Activated naive CD8-positive, alpha-beta T cell treated with anti-CD3 and anti-CD28 coated beads, Interleukin-2, amount 50 U/mL, for 24 hours (primary cell): ENCODE data around the gene CNN3.
A peak's percentile ranks its signal among the peaks of the same experiment; 100 is the strongest.

Experiments
- ATAC-seq: fragments of 150-1000 bp; cut with Tn5 transposase; one replicate; pipeline ENCODE4 v1.10.0; 2021
- DNase-seq: peaks from one replicate; pipeline ENCODE4 v3.0.0; 2021
- H3K27ac Mint-ChIP-seq: one replicate; pipeline ENCODE4 v1.8.0; 2021; ENCODE audit warnings: mild to moderate bottlenecking, mixed read lengths
- H3K27me3 Mint-ChIP-seq: one replicate; pipeline ENCODE4 v1.8.0; 2021; ENCODE audit warnings: mixed read lengths
- H3K36me3 Mint-ChIP-seq: one replicate; pipeline ENCODE4 v1.8.0; 2021; ENCODE audit warnings: low read depth, mixed read lengths
- H3K4me1 Mint-ChIP-seq: one replicate; pipeline ENCODE4 v1.8.0; 2021; ENCODE audit warnings: mixed read lengths
- H3K4me3 Mint-ChIP-seq: one replicate; pipeline ENCODE4 v1.8.0; 2021; ENCODE audit warnings: mild to moderate bottlenecking, moderate library complexity, mixed read lengths
- H3K9me3 Mint-ChIP-seq: one replicate; pipeline ENCODE4 v1.8.0; 2021; ENCODE audit warnings: mixed read lengths

The CNN3 gene

DNA sequence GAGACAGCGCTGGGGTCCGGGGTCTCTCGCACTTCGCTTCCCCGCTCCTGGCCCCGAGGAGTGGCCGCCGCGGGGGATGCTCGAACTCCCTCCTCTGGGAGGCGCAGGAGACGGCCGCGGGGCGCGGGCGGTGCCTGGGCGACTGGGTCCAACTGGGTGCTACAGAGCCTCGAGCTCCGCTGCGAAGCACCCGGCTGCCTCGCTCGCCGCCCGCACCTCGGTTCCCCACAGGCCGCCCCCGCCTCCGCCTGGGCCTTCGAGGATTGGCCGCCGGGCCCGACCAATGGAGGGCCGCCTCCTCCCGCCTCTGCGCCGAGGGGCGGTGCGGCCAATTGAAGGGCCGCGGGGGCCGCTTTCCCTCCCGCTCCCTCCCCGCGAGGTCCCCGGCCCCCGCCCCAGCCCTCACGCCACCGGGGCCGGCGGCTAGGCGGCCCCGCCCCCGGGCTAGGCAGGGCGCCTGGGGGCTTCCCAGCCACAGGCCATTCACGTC, at the start of gene CNN3:
Gene CNN3, minus strand, starts transcription at position 196 of the 490 bp plus-strand sequence. CDS start 216 bp downstream, outside the sequence.
- Mint-ChIP-seq H3K9me3 (no peaks in the 10 kb centered on the region), H3K4me3 (peak within 1 kb of the TSS; percentile 81), H3K36me3 (no peaks in the 10 kb centered on the region), H3K4me1 (peaks cover 12% of the 10 kb centered on the region), H3K27me3 (peaks cover 23% of the 10 kb centered on the region), H3K27ac (peak within 1 kb of the TSS; percentile 52)
- DNase-seq (peak; percentile 75), ATAC-seq (peak; percentile 85)

DNA sequence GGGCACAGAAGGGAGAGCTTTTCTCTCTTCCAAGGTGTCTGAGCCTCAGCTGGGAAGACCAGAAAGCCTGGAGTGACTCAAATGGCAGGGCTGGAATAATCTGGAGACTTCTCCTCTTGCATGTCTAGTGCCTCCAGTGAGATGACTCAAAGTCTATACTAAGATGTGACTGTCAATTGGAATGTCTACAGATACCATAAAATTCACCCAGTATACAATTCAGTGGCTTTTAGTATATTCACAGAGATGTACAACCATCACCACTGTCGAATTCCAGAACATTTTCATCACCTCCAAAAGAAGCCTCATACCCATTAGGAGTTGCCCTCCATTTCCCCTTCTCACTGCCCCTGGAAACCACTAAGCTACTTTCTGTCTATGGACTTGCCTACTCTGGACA, 47.9 kb upstream of the CNN3 start:
- no peaks in the 10 kb centered on the region for H3K36me3 Mint-ChIP-seq
- ATAC-seq (no peak), DNase-seq (no peak)
- H3K9me3 Mint-ChIP-seq = no peaks in the 10 kb centered on the region
- no peaks in the 10 kb centered on the region for H3K27me3 Mint-ChIP-seq
- no peak overlapping the region for H3K27ac Mint-ChIP-seq
- no peak overlapping the region for H3K4me3 Mint-ChIP-seq
- H3K4me1 Mint-ChIP-seq = peaks cover 6% of the 10 kb centered on the region

DNA sequence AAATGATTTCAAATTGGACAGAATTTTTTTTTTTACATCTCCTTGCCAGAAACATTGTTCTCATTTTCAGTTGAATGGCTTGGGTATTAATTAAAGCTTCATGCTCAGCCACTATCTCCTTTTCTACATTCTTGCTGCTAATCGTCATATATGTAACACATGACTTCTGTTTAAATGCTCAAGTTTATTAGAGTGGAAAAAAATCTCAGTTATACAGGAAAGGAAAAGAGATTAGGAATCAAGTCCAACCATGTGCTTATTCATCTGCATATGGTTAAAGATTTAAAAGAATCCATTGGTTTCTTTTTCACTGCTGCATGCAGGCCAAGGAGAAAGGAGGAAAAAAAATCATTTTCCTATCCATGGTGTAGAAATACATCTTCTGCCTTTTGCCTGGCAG, 47.3 kb upstream of the CNN3 start:
- H3K27me3 Mint-ChIP-seq = no peaks in the 10 kb centered on the region
- no peak overlapping the region for H3K27ac Mint-ChIP-seq
- H3K9me3 Mint-ChIP-seq = no peaks in the 10 kb centered on the region
- peaks cover under 1% of the 10 kb centered on the region for H3K4me1 Mint-ChIP-seq
- no peak overlapping the region for H3K4me3 Mint-ChIP-seq
- H3K36me3 Mint-ChIP-seq = no peaks in the 10 kb centered on the region
- ATAC-seq (no peak), DNase-seq (no peak)

DNA sequence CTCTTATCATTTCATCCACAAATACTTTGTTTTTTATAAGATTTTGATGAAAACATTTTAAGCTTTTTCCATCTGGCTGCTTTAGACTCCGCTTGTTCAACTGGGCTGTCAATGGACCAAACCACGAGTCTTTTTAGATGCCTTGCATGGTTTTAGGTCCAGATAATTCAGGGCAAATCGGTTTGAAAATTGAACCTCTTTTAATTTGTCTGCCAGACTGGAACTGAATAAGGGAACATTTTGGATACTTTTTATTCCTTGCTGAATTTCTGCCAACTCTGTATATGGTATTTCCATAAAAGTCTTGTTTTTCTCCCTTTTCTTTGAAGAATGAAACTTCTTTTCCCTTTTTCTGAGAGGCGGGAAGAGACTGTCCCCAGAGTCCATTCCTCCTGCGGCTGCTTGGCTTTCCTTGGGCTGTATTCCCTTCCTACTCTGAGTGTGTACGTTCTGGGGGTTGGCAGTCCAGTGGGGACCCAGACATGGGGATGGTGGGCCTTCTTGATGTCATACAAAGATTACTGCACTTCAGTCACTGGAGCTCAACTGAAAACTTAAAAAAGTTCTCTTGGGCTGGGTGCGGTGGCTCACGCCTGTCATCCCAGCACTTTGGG, 46.5 kb upstream of the CNN3 start:
- Mint-ChIP-seq H3K4me1 (no peaks in the 10 kb centered on the region), H3K36me3 (no peaks in the 10 kb centered on the region), H3K4me3 (no peak overlapping the region), H3K9me3 (no peaks in the 10 kb centered on the region), H3K27me3 (no peaks in the 10 kb centered on the region), H3K27ac (no peak overlapping the region)
- DNase-seq = no peak
- ATAC-seq = no peak

DNA sequence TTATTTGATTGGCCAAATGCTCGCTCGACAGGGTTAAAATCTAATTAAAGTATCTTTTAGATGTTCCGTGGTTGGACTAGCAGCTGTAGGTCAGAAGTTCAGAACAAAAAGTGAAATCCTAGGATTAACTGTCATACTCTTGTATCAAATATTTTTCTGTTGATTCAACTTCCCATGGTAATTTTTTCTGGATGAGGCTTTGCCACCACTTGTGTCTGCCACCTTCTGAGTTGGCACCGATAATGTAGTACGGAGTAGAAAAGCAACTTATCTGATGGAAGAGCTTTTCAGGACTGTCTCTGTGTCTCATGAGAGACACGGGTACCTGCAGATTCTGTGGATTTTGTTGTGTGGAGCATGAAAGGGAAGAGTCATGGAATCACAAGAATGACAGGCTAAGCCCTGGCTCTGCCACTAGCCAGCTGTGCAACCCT, 44.6 kb upstream of the CNN3 start:
- Mint-ChIP-seq H3K4me3 (no peak overlapping the region), H3K27ac (no peak overlapping the region), H3K4me1 (no peaks in the 10 kb centered on the region), H3K36me3 (no peaks in the 10 kb centered on the region), H3K27me3 (no peaks in the 10 kb centered on the region), H3K9me3 (no peaks in the 10 kb centered on the region)
- no peak for DNase-seq
- no peak for ATAC-seq

DNA sequence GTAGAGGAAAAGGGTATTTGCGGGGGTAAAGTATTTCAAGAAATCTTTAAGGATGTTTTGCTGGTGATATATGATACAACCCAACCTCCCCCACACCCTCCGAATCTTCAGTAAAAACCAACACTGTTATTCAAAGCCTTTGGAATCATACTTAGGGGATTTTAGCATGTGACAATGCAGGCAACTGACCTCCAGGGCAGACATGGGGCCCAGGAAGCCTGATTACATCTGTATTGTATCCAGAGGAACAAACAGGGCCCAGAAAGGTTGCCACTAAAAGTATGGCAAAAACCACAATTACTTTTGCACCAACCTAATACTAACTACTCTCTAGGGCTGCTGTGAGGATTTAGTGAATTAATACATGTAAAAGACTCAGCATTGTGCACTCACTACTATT, 43.9 kb upstream of the CNN3 start:
- DNase-seq (no peak), ATAC-seq (no peak)
- H3K4me1 Mint-ChIP-seq = no peaks in the 10 kb centered on the region
- H3K27ac Mint-ChIP-seq = no peak overlapping the region
- no peak overlapping the region for H3K4me3 Mint-ChIP-seq
- no peaks in the 10 kb centered on the region for H3K27me3 Mint-ChIP-seq
- no peaks in the 10 kb centered on the region for H3K9me3 Mint-ChIP-seq
- H3K36me3 Mint-ChIP-seq = no peaks in the 10 kb centered on the region

DNA sequence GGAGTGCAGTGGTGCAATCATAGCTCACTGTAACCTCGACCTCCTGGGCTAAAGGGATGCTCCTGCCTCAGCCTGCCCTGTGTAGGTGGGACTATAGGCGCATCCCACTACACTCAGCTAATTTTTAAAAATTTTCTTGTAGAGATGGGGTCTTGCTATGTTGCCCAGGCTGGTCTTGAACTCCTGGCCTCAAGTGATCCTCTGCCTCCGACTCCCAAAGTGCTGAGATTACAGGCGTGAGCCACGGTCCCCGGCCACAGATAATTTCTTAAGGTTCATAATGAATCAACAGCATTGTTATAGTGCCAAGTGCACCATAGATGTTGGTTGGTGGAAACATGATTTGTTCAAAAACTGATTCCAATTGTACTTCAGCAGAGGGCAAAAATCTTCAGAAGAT, 42.2 kb upstream of the CNN3 start:
- Mint-ChIP-seq H3K9me3 (no peaks in the 10 kb centered on the region), H3K4me1 (no peaks in the 10 kb centered on the region), H3K27ac (no peak overlapping the region), H3K36me3 (no peaks in the 10 kb centered on the region), H3K4me3 (no peak overlapping the region), H3K27me3 (no peaks in the 10 kb centered on the region)
- DNase-seq = no peak
- no peak for ATAC-seq

DNA sequence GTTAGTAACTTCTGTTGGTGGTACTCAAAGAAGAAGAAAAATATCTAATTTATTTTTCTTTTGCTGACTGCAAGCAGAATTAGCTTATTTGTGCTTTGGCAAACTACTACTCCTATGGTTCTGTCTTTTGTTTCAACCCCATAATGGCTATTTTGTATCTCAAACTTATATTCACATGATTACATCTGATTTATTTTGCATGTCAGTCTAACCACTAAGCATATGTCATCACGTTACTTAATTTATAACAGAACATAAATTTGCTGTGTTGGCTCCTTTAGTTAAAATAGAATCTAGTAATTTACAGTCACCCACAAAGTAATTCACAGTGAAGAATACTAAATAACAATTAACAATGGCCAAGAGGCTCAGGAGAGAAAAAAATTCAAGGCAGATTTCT, 39.1 kb upstream of the CNN3 start:
- Mint-ChIP-seq H3K4me3 (no peak overlapping the region), H3K27ac (no peak overlapping the region), H3K9me3 (no peaks in the 10 kb centered on the region)

DNA sequence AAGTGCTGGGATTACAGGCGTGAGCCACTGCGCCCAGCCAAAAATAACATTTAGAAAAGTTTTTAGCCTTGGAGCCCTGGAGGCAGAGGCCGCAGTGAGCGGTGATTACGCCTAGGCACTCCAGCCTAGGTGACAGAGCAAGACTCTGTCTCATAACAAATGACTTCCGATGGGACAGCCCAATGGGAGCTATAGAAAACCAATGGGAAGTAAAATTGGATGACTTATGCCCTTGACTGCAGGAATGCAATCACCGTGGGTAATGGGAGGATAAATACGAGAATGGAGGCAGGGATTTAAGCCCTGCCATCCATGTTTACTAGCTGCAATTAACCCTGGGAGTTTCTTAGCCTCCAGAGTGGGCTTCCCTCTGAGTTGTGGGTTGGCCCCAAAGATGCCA, 37.0 kb upstream of the CNN3 start:
- H3K4me3 Mint-ChIP-seq = no peak overlapping the region
- H3K27me3 Mint-ChIP-seq = no peaks in the 10 kb centered on the region
- no peak for DNase-seq
- H3K4me1 Mint-ChIP-seq = peaks cover 17% of the 10 kb centered on the region
- H3K27ac Mint-ChIP-seq = no peak overlapping the region
- H3K9me3 Mint-ChIP-seq = no peaks in the 10 kb centered on the region
- no peaks in the 10 kb centered on the region for H3K36me3 Mint-ChIP-seq
- no peak for ATAC-seq

More for the DNA sequence above, 39.1 kb upstream of the CNN3 start:
- DNase-seq (no peak), ATAC-seq (no peak)
- H3K36me3 Mint-ChIP-seq = no peaks in the 10 kb centered on the region
- peaks cover 17% of the 10 kb centered on the region for H3K4me1 Mint-ChIP-seq
- no peaks in the 10 kb centered on the region for H3K27me3 Mint-ChIP-seq

DNA sequence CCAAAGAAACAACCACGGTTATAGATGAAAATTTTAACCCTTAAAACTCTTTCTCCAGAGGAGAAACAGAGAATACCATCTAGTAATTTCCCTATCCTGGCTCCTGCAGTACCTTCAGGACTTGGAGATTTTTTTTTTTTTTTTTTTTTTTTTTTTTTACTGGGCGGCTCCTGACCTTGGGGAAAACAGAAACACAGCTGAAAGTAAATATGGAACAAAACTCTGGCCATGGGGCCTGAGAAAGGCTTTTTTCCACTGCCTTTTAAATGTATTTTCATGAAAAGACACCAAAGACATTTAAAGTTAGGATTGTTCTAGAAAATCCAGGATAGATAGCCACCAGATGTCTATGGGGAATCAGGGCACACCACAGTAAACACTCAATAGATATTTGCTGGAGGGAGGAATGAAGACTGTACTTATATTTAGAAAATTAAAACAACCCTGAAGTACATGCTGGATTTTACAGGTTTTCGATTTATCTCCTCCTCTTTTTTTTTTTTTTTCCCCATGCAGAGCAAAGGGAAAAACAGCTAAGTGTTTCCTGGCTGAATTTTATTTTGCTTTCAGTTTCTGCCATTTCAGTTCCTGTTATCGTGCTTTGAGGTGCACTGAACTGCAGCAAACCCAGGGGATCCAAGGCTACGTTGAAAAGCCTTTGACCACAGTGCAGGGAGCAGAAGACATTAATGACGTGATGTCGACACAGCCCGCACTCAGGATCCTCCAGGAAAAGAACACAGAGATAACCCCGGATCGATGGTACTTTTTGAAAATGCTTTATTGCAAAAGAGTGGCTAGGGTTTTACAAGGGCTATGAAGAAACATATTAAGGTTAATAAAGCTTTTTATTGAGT, 35.7 kb upstream of the CNN3 start:
- no peaks in the 10 kb centered on the region for H3K27me3 Mint-ChIP-seq
- peak overlapping the region; percentile 94 for H3K27ac Mint-ChIP-seq
- H3K4me1 Mint-ChIP-seq = peaks cover 17% of the 10 kb centered on the region
- ATAC-seq = peak; percentile 73
- peak; percentile 31 for DNase-seq
- no peaks in the 10 kb centered on the region for H3K9me3 Mint-ChIP-seq
- H3K36me3 Mint-ChIP-seq = no peaks in the 10 kb centered on the region
- peak overlapping the region; percentile 84 for H3K4me3 Mint-ChIP-seq

DNA sequence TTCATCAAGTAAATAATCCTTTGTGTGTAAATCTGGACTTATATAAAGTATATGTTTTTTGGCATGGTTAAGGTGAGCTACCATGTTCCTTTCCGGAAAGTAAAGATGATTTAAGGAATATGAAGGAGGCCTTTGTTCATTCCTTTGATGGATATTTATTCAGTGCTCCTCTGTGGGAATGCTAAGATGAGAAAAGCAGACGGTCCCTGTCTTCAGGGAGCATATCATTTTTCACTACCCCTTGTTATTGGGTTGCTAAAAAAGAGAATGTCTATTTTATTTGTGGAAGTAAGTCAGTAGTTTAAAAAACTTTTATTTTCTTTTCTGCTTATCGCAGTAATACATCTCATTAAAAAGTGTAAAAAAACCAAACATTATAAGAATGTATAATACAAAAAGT, 35.1 kb upstream of the CNN3 start:
- Mint-ChIP-seq H3K36me3 (no peaks in the 10 kb centered on the region), H3K27ac (no peak overlapping the region), H3K9me3 (no peaks in the 10 kb centered on the region), H3K4me3 (peak overlapping the region; percentile 17), H3K4me1 (peaks cover 17% of the 10 kb centered on the region), H3K27me3 (no peaks in the 10 kb centered on the region)
- DNase-seq = no peak
- no peak for ATAC-seq

DNA sequence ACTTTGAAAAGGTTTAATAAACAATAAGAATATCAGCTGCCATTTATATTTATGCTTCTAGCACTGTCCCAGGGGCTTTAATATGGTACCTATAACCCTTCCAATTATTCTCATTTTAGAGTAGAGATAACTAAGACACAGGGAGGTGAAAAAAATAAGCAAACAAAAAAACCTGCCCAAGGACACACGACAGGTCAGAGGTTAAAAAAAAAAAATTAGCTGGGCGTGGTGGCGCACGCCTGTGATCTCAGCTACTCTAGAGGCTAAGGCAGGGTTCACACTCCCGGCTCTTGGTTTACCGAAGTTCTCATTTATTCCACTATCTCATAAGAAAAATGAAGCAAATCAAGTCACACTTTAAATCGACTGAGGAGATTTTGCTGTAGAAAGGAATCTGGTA, 34.7 kb upstream of the CNN3 start:
- ATAC-seq (no peak), DNase-seq (no peak)
- Mint-ChIP-seq H3K4me3 (no peak overlapping the region), H3K9me3 (no peaks in the 10 kb centered on the region), H3K27me3 (no peaks in the 10 kb centered on the region), H3K4me1 (peaks cover 17% of the 10 kb centered on the region), H3K27ac (no peak overlapping the region), H3K36me3 (no peaks in the 10 kb centered on the region)

DNA sequence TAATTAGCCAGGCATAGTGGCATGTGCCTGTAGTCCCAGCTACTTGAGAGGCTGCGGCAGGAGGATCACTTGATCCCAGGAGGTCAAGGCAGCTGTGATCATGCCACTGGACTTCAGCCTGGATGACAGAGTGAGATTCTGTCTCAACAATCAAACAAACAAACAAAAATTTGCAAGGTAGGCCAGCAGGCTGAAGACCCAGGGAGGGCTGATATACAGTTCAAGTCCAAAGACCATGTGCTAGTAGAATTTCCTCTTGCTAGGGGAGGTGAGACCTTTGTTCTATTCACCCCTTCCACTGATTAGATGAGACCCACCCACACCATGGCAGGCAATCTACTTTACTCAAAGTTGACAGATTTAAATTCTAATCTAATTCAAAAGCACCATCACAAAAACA, 31.2 kb upstream of the CNN3 start:
- H3K36me3 Mint-ChIP-seq = no peaks in the 10 kb centered on the region
- H3K4me1 Mint-ChIP-seq = peaks cover 15% of the 10 kb centered on the region
- no peak overlapping the region for H3K27ac Mint-ChIP-seq
- no peaks in the 10 kb centered on the region for H3K27me3 Mint-ChIP-seq
- ATAC-seq (no peak), DNase-seq (no peak)
- H3K9me3 Mint-ChIP-seq = no peaks in the 10 kb centered on the region
- H3K4me3 Mint-ChIP-seq = no peak overlapping the region

DNA sequence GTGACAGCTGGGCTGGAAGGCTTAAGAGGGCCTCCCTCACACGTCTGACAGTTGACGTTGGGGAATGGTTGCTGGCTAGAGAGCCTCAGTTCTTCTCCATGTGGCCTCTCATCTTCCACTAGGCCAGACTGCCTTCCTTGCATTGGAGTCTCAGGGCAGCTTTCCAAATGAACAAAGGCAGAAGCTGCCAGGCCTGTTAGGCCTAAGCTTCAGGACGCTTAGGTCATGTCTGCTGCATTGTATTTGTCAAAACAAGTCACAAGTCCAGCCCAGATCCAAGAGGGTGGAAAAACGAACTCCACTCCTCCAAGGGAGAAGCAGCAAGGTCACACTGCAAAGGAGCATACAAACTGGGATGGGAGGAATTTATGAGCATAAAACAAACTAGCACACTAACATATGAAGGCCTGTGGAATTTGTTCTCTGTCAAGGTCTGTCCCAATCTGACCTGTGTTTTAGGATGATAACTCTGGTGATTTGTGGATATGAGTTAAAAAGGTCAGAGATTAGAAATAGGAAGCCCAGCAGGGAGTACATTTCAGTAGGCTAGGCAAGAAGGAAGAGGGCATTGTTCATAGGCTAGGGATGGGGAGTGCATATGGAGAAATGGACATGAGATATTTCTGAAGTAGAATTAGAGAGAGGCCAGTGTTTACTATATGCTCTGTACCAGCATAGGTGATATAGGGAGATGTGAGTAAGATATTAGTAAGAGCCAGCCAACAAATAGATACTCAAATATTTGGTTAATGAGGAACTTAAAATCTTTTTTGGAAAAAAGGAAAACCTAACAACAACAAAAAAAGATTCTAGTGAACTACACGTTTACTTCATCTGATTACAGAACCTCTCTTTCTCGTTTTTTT, 29.1 kb upstream of the CNN3 start:
- Mint-ChIP-seq H3K36me3 (no peaks in the 10 kb centered on the region), H3K9me3 (no peaks in the 10 kb centered on the region), H3K4me1 (no peaks in the 10 kb centered on the region), H3K27ac (no peak overlapping the region), H3K4me3 (no peak overlapping the region), H3K27me3 (no peaks in the 10 kb centered on the region)
- DNase-seq = no peak
- no peak for ATAC-seq
